ENCODE data around the gene EPN2. TPM values are rescaled to one million over a fixed set of nuclear protein-coding genes. Genes with fewer than 3 reads are reported as not detected.
A peak's percentile ranks its signal among the peaks of the same experiment; 100 is the strongest.

Gene EPN2
- total RNA-seq, 4 donors from 2014 or later = 30.7 to 156 (median 45.1) TPM

DNA sequence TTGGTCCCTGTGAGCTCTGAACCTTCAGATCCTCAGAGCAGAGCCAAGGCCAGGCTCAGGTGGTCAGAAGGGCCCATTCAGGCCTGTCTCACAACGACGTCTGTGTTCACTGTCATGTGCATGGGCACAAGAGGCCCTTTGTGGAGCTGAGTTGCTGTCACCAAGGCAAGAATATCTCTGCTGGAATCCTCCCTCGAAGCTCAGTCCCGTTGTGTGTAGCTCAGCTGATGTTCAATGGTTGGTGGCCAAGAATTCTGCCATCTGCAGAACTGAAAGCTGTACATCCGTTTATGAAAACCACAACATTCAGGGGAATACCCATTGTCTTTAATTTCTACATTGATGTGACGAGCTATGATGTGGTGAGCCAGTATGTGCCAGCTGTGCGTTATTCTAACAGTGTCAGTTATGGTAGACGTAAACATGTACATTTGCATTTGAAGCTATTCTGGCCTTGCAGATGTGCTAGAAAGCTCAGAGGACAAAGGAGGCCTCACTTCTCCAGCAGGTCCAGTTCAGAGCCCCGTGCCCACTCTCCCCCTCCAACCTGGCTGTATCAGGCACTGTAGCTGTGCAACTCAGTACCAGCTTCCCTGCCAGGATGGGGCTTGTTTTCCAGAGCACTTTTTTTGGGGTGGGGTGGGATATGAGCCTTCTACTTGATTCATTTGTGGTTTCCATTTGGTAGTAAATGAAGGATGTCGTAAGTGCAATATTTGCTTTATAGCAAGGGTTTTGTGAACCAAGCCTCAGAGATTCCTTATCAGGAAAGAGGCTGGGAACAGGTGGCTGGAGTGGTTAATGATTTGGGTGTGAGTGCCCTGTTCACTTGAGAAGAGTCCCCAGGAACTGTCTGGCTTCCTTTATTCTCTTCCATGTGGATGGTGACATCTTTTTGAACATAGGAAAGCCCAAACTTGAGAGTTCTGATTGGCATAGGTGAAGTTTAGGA lies 69.3 kb downstream of the EPN2 start:
- ATAC-seq = peak; percentile 26
- 58 to 70% methylated on average over 5 to 7 of the region's 10 CpGs for WGBS, 2 donors (ENCODE audit: low coverage in 1 of 2)
- TF ChIP-seq CTCF (IDR thresholded peaks at IDR 0.05) (no peak), EP300 (IDR thresholded peaks at IDR 0.05) (no peak), POLR2A (IDR thresholded peaks at IDR 0.05) (no peak), POLR2AphosphoS5 (IDR thresholded peaks at IDR 0.05) (no peak)
- peaks cover 0 to 32% of the 10 kb centered on the region in 2 donors for H3K36me3 ChIP-seq
- no peaks in the 10 kb centered on the region for H3K27me3 ChIP-seq
- peaks cover 0 to 54% (median 5%) of the 10 kb centered on the region in 3 donors for H3K4me1 ChIP-seq
- H3K4me3 ChIP-seq = no peak overlapping the region
- no peaks in the 10 kb centered on the region for H3K9me3 ChIP-seq
- H3K27ac ChIP-seq = peak overlapping the region in 1 of 4 donors; percentile 23

GRCh38 chr17:19307521-19307920 lies 70.4 kb downstream of the EPN2 start:
- Histone ChIP-seq H3K4me1 (peaks cover 0 to 47% (median 5%) of the 10 kb centered on the region in 3 donors), H3K4me3 (no peak overlapping the region), H3K9me3 (no peaks in the 10 kb centered on the region), H3K36me3 (peaks cover 0 to 43% of the 10 kb centered on the region in 2 donors), H3K27ac (no peak overlapping the region), H3K27me3 (no peaks in the 10 kb centered on the region)
- TF ChIP-seq POLR2A (IDR thresholded peaks at IDR 0.05) (no peak), EP300 (IDR thresholded peaks at IDR 0.05) (no peak), POLR2AphosphoS5 (IDR thresholded peaks at IDR 0.05) (no peak), CTCF (IDR thresholded peaks at IDR 0.05) (no peak)
- 95 to 96% methylated on average over 5 to 7 of the region's 10 CpGs for WGBS, 2 donors (ENCODE audit: low coverage in 1 of 2)
- no peak for ATAC-seq

DNA sequence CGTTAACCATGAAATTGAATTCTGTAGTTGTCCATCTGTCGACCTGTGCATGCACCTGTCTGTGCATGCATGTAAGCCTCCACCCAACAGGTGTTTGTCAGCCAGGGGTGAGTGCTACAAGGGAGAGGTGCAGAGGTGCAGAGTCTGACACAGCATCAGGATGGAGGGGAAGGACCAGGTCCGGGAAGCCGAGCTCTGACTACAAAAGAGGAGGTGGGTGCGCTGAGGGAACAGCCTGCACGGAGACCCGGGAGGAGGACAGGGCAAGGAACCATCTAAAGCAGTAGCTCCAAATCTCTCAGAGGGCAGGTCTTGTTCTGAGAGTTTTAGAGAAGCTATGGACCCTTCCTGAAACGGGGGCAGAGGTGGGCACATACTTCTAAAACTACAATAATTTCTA lies 71.2 kb downstream of the EPN2 start:
- no peak for TF ChIP-seq POLR2AphosphoS5 (IDR thresholded peaks at IDR 0.05)
- TF ChIP-seq CTCF (IDR thresholded peaks at IDR 0.05) = no peak
- TF ChIP-seq EP300 (IDR thresholded peaks at IDR 0.05) = no peak
- no peak for TF ChIP-seq POLR2A (IDR thresholded peaks at IDR 0.05)
- Histone ChIP-seq H3K4me1 (peaks cover 0 to 47% (median 0%) of the 10 kb centered on the region in 3 donors), H3K27ac (no peak overlapping the region), H3K9me3 (no peaks in the 10 kb centered on the region), H3K4me3 (no peak overlapping the region), H3K36me3 (peaks cover 0 to 51% of the 10 kb centered on the region in 2 donors), H3K27me3 (no peaks in the 10 kb centered on the region)
- ATAC-seq = no peak
- 68 to 96% methylated on average over 2 to 5 of the region's 8 CpGs for WGBS, 2 donors (ENCODE audit: low coverage in 1 of 2)

DNA sequence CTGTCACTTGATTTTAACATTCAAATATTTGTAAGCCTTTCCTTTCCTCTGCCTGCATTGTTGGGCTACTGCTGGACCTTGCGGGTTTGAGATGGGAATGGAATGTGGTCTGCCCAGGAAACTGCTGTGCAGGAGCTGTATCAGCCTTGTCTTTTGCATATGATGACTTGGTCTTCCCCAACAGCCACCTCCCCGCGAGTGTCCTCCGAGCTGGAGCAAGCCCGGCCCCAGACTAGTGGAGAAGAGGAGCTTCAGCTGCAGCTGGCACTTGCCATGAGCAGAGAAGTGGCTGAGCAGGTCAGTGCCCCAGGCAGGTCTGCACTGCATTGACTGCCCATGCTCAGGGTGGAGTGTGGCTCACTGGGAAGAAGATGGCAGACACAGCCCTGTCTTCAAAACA lies 72.5 kb downstream of the EPN2 start:
- TF ChIP-seq POLR2A (IDR thresholded peaks at IDR 0.05) (no peak), POLR2AphosphoS5 (IDR thresholded peaks at IDR 0.05) (no peak), CTCF (IDR thresholded peaks at IDR 0.05) (no peak), EP300 (IDR thresholded peaks at IDR 0.05) (no peak)
- Histone ChIP-seq H3K9me3 (no peaks in the 10 kb centered on the region), H3K4me3 (no peak overlapping the region), H3K27ac (no peak overlapping the region), H3K36me3 (peaks cover 0 to 61% of the 10 kb centered on the region in 2 donors), H3K4me1 (peaks cover 0 to 43% (median 0%) of the 10 kb centered on the region in 3 donors), H3K27me3 (no peaks in the 10 kb centered on the region)
- WGBS, 2 donors (ENCODE audit: low coverage in 1 of 2) = no CpG with 5 or more reads among the region's 5 CpGs
- ATAC-seq = no peak
